Measurements from ENCODE around the gene FOXC1.

Gene FOXC1

GRCh38 chr6:1607516-1608221, 2.0 kb upstream of the FOXC1 start:
- TF ChIP-seq CTCF (IDR thresholded peaks at IDR 0.05; ENCODE audit: insufficient read depth, low read depth, low read length, missing control alignments) = no peak
- peak; percentile 22 for DNase-seq (ENCODE audit: low read depth)
- H3K4me3 ChIP-seq (ENCODE audit: low read depth, low read length) = peak overlapping the region; percentile 3; the same call in 1 of the 2 replicates

- DNase-seq (ENCODE audit: low read depth) = no peak
- no peak overlapping the region for H3K4me3 ChIP-seq (ENCODE audit: low read depth, low read length)
- no peak for TF ChIP-seq CTCF (IDR thresholded peaks at IDR 0.05; ENCODE audit: insufficient read depth, low read depth, low read length, missing control alignments)
These were observed 1.3 kb upstream of the FOXC1 start for GRCh38 chr6:1608222-1609040.

GRCh38 chr6:1609041-1609647, 571 bp upstream of the FOXC1 start:
- TF ChIP-seq CTCF (IDR thresholded peaks at IDR 0.05; ENCODE audit: insufficient read depth, low read depth, low read length, missing control alignments) = no peak
- no peak for DNase-seq (ENCODE audit: low read depth)
- H3K4me3 ChIP-seq (ENCODE audit: low read depth, low read length) = peak overlapping the region; percentile 59

GRCh38 chr6:1610497-1611321, 994 bp downstream of the FOXC1 start:
- TF ChIP-seq CTCF (IDR thresholded peaks at IDR 0.05; ENCODE audit: insufficient read depth, low read depth, low read length, missing control alignments) = no peak
- DNase-seq (ENCODE audit: low read depth) = peak; percentile 33
- H3K4me3 ChIP-seq (ENCODE audit: low read depth, low read length) = peak overlapping the region; percentile 41

GRCh38 chr6:1611322-1611571, 1.5 kb downstream of the FOXC1 start:
- TF ChIP-seq CTCF (IDR thresholded peaks at IDR 0.05; ENCODE audit: insufficient read depth, low read depth, low read length, missing control alignments) = peak; percentile 10
- no peak overlapping the region for H3K4me3 ChIP-seq (ENCODE audit: low read depth, low read length)
- no peak for DNase-seq (ENCODE audit: low read depth)

- peak overlapping the region; percentile 40 for H3K4me3 ChIP-seq (ENCODE audit: low read depth, low read length)
- DNase-seq (ENCODE audit: low read depth) = no peak
- no peak for TF ChIP-seq CTCF (IDR thresholded peaks at IDR 0.05; ENCODE audit: insufficient read depth, low read depth, low read length, missing control alignments)
These were observed 2.0 kb downstream of the FOXC1 start for GRCh38 chr6:1611572-1612298.

Measured in GM12865 (cell line).